ENCODE data around the gene MBP.

MBP gene

GRCh38 chr18:77098538-77099174 lies 33.9 kb downstream of the MBP start:
- DNase-seq = no peak

DNA sequence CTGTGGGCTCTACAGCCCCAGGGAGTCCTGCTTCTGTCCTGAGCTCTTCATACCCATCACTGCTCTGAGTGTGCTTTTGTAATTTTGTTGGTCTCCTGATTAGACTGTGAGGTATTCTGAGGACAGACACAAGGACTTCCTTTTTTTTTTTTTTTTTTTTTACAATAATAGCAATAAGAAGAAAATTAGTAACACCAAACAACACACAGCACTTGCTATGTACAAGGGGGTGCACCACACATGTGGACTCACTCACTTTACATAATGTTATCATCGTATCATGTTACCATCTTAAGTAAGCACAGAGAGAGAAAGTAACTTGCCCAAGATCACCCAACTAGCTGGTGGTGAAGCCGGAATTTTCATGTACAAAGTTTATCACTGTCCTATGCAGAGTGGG lies 34.6 kb downstream of the MBP start:
- no peak for DNase-seq

- no peak for DNase-seq
Observed at GRCh38 chr18:77096936-77097886, 35.4 kb downstream of the MBP start.

DNA sequence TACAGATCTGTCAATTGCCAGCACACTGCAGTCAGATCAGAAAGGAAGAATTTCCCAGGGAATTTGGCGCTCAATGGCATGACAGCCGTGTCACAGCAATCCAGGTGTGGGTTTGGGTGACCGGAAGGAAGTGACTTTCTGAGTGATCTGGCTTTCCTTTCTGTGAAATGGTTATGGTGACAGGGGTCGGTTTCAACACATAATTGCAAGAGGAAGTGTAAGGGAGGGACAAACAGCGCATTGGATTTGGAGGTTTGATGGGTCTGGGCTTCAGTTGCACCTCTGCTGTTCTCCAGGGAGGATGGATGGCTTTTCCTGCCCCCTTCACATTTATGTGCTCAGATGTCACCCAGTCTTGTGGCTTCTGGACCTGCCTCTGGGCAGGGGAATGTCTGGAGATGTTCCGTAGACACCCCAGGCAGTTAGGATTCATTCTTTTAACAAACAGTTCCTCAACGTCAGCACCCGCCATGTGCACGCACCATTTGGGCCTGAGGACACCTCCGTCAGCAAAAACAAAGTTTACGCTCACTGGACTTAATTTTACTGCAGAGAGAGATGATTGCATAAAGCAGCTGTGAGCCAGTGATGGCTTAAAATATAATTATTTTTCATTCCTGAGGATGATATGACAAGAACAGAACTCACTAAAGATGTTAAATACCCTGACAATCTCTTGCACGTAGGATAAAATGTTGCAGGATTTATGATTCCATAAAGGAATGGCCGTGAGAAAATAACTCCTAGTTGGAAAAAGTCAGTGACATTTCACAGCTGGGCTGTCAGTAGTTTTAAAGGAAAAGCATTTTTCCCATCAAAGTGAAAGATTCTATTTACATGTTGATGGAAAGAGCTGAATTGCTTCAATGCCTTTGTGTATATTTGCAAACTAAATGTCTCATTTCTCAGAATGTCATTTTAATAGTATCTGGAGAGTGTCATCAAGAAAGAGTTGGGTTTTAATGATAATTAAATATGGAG lies 36.9 kb downstream of the MBP start:
- DNase-seq = no peak

DNA sequence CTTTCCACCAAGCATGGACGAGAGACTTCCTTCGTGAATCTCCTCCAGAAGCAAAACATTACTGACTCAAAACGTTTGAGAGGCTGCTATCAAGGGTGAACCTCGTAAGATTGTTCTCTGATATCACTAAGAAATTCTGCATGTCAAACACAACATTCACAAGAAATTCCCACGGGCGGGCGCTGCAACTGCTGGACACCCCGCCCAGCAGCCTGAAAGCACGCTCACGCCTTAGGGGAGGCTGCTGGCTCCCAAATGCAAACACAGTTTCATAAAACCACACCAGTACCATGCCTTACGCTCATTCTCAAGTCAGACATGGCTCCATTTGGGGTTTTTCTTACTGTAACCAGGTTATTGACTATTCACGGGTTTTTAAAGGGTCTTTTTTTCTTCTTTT lies 39.0 kb downstream of the MBP start:
- no peak for DNase-seq

DNA sequence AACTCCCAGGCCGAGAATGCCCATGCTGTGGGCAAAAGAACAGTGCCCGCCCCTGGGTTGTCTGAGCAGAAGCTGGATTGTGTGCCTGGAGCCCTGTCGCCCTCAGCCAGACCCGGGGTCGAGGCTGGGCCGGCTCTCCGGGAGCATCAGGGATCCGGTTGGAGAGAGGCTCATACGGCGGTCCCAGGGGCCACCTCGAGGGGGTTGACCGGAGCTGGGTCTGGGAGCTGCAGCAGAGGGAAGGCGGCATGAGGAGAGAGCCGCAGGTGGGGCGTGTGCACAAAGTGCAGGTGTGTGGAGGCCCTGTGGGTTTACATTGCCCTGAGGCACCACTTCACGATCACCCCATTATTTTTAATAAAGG lies 39.5 kb downstream of the MBP start:
- DNase-seq = no peak

GRCh38 chr18:77092104-77093066 lies 40.2 kb downstream of the MBP start:
- DNase-seq = no peak

- DNase-seq = no peak
Observed at GRCh38 chr18:77091366-77091765, 41.2 kb downstream of the MBP start.

- DNase-seq = no peak
Observed at GRCh38 chr18:77090546-77091174, 41.9 kb downstream of the MBP start.

DNA sequence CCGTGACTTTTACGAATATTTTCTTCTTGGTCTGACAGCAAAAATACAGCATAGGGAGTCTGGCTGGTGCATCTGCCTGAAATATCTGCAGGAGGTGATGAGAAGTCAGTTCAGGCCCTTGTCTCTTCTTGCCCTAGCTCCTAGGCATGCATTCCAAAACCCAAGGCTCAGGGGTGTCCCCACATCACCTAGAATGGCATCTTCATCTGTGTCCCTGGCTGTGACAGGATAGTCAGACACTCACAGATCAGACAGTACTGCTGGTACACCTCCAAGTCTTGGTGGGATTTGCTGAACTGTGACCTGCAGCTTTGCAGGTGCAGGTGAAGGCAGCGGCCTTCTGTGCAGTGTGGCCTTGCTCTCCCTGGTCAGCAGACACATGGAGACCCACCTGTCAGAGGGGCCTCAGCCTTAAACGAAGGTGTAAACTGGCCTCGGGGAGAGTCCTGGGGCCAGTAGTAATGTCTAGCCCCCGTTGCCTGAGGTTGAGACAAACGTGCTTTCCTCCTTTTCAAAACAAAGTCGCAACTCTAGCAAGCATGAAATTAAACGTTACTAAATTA lies 42.8 kb downstream of the MBP start:
- no peak for DNase-seq

DNA sequence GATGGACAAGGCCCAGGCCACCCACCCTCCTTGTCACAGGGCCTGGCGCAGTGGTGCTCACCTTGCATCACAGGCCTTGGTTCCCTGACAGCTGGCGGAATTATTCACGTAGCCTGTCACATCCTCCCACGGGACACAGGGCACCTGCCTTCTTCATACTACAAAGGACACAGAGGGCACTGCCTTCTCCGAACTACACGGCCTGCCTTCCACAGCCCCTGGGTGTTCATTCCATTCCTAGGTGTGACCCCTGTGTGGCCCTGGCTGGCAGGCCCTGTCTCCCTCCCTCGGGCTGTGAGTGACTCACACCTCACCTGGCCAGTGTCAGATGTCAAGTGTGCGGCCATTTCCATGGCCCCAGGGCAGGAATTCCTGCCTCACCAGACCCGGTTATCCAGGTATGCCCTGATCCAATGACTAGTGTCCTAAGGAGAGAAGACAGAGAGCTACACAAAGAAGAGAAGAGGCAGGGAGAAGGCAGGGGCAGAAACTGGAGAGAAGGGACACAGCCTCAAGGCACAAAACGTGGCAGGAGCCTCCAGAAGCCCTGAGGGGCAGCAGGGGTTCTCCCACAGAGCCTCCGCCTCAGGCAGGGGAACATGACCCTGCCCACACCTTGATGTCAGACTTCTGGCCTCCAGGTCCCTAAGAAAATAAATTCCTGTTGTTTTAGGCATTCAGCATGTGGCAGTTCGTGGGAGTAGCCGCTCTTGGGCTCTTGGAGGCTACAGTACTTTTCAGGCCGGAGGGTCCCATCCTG lies 43.4 kb downstream of the MBP start:
- no peak for DNase-seq

DNA sequence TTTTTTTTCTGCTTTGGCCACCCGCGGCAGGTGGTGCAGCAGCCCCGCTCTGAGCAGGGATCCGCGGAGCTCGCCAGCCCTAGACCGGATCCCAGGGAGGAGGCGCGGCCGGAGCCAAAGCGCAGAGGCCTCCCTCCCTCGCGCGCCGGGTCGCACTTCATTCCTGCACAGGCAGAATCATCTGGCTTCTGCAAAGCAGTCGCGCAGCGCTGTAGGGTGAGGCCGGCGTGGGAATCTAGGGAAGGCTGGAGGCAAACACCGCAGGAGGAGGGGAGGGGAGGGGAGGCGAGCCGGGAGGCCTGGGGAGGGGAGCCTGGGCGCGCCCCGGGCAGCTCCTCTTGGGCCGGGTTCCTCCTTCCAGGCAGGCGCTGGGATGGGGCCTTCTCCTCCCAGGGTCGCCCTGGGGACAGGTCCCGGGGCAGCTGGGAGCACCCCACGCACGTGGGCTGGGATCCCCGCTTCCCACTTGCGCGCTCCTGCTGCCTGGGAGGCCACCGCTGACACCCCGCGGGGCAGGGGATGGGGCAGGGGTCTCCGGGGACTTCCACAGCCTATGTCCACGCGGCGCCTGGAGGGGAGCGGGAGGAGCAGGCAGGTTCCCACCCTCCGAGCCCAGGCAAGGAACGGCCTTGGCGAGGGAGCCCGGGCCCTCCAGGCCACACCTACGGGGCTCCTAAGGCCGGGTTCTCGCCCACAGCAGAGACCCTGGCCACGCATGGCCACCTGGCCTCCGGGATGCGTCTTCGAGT lies 45.0 kb downstream of the MBP start:
- DNase-seq = no peak

DNA sequence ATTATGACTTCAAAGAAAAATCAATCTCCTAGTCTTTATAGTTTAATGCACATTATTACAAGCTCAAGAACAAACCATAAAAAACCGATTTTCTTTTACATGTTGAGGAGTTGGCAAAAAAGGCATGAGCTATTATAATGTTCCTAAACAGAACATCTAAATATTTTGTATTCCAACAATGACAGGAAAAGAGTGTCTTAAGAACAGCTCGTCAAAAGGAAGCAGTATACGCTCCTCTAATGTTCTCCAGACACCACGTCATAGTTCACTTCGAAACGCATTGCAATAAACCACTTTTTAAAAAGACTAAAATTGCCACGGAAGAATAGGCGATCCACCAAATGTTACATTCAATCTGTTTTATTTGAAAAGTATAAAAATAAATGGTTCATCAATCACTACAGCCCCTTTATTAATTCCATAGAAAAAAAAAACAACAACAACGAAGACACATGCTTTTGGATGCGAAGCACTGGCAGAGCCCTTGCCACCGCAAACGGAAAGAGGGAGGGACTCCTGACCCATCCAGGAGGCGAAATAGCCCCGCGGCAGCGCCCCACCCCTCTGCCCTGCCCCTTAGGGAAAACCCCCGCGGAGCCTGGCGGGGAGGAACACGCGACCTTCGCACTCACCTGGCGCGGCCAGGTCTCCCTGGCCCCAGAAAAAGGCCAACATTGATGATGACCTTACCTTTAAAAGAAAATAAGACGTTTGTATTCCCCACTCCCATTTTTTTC lies 45.8 kb downstream of the MBP start:
- DNase-seq = no peak

GRCh38 chr18:77086034-77086433 lies 46.5 kb downstream of the MBP start:
- DNase-seq = no peak

DNA sequence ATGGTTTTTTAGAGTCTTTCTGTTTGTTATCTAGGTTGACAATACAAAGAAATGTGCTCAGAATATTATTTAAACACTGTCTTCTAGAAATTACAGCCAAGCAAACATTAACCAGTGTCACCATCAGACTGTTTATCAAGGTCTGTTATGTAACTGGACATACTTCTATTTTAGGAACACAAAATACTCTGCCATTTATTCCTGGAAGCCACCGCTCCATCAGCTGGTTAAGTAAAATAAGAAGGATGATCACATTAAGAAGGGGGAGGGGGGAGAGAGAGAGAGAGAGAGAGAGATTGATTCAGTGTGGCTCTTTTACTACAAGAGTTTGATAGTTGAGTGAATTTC lies 47.9 kb downstream of the MBP start:
- DNase-seq = no peak

DNA sequence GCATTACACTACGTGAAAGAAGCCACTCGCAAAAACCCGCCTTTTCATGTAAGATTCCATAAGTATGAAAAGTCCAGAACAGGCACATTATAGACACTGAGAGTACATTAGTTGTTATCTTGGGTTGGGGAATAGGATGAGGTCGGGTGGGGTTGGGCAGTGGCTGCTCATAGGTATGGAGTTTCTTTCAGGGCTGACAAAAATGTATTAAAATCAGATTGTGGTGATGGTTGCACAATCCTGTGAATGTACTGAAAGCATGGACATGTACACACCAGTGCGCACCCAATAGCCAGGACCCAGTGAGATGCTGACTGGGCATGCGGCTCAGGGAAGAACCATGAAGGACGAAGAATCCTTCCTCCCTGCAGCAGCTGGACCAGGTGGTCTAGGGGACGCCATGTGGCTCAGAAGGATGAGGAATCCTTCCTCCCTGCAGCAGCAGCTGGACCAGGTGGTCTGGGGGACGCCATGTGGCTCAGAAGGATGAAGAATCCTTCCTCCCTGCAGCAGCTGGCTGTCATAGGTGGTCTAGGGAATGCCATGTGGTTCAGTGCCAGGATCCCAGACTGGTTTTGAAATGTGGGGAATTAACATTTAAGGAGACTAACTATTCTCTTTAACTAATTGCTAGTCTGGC lies 50.1 kb downstream of the MBP start:
- DNase-seq = no peak

DNA sequence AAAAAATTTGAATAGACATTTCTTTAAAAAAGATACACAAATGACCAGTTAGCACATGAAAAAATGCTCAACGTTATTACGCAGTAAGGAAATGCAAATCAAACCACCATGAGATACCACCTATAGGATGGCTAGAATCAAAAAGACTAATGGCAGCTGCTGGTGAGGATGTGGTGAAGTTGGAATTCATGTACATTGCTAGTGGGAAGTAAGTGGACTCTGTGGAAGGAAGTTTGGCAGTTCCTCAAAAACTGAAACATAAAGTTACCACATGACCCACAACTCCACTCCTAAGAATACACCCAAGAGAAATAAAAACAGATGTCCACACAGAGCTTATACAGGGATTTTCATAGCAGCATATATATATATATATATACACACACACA lies 51.2 kb downstream of the MBP start:
- no peak for DNase-seq

GRCh38 chr18:77079954-77080682 lies 52.5 kb downstream of the MBP start:
- peak; percentile 49 for DNase-seq

Data from activated T-cell treated with anti-CD3 and anti-CD28 coated beads, Interleukin-2, amount 50 U/mL, for 1 hour (primary cell).